GM15510 (cell line): Measurements from ENCODE around the gene RPS19.

ENCODE experiments used
- POLR2A ChIP-seq: IDR thresholded peaks from 3 replicates; pipeline ENCODE4 v1.6.1; 2011; ENCODE audit warnings: borderline replicate concordance; ENCODE audit not compliant: insufficient read length; ENCODE audit errors: extremely low read depth

The RPS19 gene

GRCh38 chr19:41859618-41860418 is at the start of gene RPS19:
TSS of gene RPS19 (plus strand) at chr19:41860255. CDS start at chr19:41860775, 520 bp downstream.
- peak; percentile 89 for TF ChIP-seq POLR2A

DNA sequence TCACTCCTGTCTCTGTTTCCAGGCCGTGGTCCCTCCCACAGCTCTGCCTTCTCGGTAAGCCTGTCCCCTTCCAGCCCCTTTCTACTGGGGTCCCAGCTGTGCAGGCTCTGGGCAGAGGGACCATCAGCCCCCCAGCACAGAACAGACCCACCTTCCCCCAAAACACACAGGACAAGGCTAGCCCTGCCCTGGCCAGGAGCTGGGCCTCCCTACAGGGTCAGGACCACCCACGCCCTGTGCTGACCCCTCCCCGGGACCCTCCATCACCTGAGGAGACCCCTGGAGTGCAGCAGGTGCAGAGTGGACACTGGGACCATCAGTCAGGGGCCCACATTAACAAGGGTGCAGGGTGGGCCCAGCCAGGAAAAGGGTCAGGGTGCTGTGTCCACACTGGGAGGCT is 49.8 kb upstream of the RPS19 start:
- no peak for TF ChIP-seq POLR2A

- TF ChIP-seq POLR2A: no peak
Observed at GRCh38 chr19:41811036-41811435, 49.0 kb upstream of the RPS19 start.

GRCh38 chr19:41811981-41812380 is 48.1 kb upstream of the RPS19 start:
- no peak for TF ChIP-seq POLR2A

- no peak for TF ChIP-seq POLR2A
Observed at GRCh38 chr19:41813911-41814310, 46.1 kb upstream of the RPS19 start.

DNA sequence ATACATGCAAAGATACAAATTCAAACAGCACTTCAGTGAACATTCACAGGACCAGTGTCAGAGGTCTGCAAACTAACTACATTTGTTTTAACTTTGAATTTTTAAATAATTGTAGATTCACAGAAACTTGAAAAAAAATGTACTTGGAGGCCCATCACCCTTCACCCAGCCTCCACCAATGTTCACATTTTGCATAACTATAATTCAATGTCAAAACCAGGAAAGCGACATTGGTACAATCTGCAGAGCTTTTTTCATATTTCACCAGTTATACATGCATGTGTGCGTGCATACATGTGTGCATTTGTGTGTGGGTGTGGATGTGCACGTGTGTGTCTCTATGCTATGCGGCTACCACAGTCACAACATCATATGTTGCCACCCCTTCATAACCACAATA is 44.8 kb upstream of the RPS19 start:
- TF ChIP-seq POLR2A: no peak

DNA sequence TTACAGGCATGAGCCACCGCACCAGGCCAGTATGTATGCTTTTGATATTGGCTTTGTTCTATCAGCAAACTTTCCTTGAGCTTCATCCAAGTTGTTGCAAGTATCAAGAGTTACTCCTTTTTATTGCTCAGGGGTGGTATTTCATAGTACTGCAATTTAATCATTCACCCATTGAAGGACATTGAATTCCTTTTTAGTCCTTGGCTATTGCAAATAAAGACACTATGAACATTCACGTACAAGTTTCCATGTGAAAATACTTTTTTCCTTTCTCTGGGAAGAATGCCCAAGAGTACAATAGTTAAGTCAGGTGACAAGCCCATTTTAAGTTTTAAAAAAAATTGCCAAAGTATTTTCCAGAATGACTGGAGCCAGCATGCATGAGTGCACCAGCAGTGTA is 43.3 kb upstream of the RPS19 start:
- no peak for TF ChIP-seq POLR2A

GRCh38 chr19:41821003-41821735 is 38.9 kb upstream of the RPS19 start:
- no peak for TF ChIP-seq POLR2A

DNA sequence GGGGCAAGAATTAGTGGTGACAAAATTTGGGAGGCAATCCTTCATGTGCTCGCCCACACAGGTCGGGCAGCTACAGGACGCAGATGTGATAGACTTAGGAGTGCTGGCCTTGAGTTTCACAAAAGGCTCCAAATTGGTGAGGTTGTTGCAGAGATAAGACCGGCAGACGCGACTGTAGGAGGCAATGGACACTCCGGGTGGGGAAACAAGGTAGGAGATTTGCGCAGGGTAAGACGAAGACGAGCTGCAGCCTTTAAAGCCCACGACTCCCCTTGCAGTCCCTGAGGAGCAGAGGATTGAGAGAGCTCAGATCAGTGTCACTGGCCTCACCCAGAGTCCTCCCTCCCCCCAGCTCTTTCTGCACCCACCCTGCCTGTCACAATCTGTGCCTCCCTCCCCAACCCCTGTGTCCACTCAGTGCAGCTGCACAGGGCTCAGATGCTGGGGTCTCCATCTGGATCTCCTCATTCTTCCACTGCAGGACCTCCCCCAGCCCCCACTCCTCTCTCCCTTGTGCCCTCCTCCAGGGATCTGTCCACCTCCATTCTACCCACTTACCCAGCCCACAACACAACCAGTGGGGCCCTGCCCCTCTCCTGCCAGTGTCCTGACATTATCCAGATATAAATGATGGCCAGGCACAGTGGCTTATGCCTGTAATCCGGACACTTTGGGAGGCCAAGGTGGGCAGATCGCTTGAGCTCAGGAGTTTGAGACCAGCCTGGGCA is 21.9 kb upstream of the RPS19 start:
- TF ChIP-seq POLR2A: no peak

GRCh38 chr19:41839211-41839610 is 20.8 kb upstream of the RPS19 start:
- TF ChIP-seq POLR2A: no peak

DNA sequence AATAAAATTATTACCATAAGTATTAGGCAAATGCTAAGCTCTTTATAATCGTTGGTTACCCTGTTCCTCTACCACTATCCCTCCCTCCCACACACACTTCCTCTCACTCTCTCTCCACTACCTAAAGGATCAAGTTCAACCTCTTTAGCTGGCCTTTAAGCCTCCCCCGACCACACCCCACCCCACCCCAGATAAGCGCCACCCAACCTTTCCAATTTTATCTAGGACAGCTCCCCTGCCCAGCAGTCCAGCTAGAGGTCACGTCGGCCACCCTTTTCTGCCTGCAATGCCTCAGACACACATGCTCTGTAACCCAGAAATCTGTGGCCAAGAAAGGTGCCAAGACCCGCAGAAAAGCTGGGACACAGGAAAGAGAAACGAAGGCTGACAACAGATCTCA is 16.7 kb upstream of the RPS19 start:
- TF ChIP-seq POLR2A: no peak

DNA sequence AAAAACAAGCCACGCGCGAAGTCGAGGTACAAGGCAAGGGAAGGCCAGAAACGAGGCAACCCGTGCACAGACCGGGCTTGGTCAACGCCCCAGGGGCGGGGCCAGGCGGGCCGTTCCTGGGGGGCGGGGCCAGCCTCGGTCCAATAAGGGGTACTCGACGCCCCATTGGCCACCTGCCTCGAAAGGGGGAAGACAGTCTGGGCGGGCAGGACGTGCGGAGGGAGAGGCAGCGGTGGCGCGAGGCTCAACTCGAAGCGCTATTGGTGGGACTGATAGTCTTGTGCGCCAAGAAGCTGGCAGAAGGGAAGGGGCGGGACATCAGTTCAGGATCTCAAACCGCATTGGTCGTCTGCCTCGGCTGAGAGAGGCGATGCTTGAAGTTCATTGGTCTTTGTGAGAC is 15.5 kb upstream of the RPS19 start, which contains the start of gene LYPD4:
LYPD4 (minus strand) TSS at position 83 of the 400 bp plus-strand sequence. CDS start 5,398 bp downstream, outside the sequence.
- no peak for TF ChIP-seq POLR2A

GRCh38 chr19:41845001-41845050 is 15.2 kb upstream of the RPS19 start, which contains the start of gene DMRTC2:
TSS of gene DMRTC2 (plus strand) at chr19:41845042. CDS start at chr19:41847429, 2,387 bp downstream.
- TF ChIP-seq POLR2A: no peak

DNA sequence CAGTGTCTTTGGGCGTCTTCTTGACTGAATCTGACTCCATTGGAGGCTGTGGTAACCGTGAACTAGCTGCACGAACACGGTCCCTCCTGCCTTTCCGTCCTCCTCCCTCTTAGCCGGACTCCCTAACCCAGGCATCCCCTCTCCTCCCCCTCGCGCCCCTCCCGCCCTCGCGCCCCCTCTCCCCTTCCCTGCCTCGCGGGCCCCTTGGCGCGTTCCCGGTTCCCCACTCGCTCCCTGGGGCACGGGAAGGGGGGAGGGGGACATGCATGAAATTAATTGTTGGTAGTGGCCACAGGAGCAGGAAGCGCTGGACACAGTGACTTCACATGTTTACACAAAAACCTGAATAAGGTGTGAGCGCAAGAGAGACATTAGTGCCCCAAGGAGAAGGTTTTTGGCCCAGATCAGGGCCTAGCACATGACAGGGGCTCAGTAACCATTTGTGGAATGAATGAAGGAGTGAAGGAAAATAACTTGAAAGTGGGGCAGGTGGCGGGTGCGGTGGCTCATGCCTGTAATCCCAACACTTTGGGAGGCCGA is 14.9 kb upstream of the RPS19 start:
- no peak for TF ChIP-seq POLR2A

DNA sequence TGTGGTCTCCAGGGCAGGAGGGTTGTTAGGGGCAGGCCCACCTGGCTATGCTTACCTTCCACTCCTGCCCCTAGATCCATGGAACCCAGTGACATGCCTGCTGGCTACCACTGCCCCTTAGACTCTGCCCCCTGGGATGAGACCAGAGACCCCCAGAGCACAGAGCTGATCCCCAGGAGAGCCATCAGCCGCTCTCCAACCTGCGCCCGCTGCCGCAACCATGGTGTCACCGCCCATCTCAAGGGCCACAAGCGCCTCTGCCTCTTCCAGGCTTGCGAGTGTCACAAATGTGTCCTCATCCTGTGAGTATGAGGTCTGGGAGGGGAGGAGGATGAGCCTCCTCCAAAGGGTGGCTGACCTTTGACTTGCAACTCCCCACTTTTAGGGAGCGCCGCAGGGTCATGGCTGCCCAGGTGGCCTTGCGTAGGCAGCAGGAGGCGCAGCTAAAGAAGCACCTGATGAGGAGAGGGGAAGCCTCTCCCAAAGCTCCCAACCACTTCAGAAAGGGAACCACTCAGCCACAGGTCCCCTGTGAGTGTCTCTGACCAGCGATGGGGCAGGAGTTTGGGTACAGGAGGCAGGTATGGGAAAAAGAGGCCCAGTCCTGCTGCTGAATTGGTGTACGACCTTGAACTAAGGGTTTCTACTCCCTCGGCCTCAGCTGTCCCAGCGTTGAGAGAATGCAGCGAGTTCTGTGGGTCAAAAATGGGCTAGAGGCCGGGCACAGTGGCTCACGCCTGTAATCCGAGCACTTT is 12.5 kb upstream of the RPS19 start:
- no peak for TF ChIP-seq POLR2A
